ENCODE data around the gene ACOT9. TPM values are rescaled to one million over a fixed set of nuclear protein-coding genes. Genes with fewer than 3 reads are reported as not detected.
"Not testable (repeated sequence)": the region's sequence is repeated elsewhere in the genome, so short reads cannot be mapped to it uniquely, and the experiment has no call there.

ACOT9 gene
- total RNA-seq, 1 experiment from 2014 or later: 75.6 TPM

DNA sequence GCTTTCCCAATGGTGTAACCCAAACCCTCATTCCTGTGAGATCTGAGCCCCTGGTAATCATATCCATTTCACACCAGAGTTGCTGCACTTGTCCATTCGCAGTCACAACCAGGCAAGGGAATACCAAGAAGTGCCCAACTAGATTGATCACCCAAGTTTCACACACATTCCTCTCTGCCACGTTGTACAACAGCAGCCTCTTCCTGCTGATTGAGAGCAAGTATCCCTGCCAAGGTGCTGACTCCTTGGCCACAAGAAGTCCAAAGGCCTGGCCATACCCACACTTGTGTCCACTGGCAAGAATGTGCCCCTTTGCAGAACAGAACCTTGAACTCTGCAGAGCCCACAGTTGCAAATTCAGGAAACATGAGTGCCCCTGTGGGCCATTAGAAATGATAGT, 6.5 kb upstream of the ACOT9 start:
- Histone ChIP-seq H2AFZ (ENCODE audit: low read length) (no peak overlapping the region), H3K4me3 (ENCODE audit: low read length) (no peak overlapping the region), H3K9ac (ENCODE audit: low read length) (no peak overlapping the region), H4K20me1 (ENCODE audit: low read length) (no peaks in the 10 kb centered on the region), H3K79me2 (ENCODE audit: low read length) (no peaks in the 10 kb centered on the region), H3K27me3 (ENCODE audit: low read length) (no peaks in the 10 kb centered on the region), H3K36me3 (ENCODE audit: low read depth, low read length) (no peaks in the 10 kb centered on the region), H3K9me3 (ENCODE audit: low read length) (no peaks in the 10 kb centered on the region), H3K4me2 (ENCODE audit: low read length) (no peak overlapping the region), H3K9me2 (replicated peaks; ENCODE audit: low read length) (no peaks in the 10 kb centered on the region), H3F3A (ENCODE audit: low read length, unreplicated experiment) (no peaks in the 10 kb centered on the region), H3K4me1 (ENCODE audit: insufficient read depth, low read length) (peaks cover 20% of the 10 kb centered on the region), H3K27ac (ENCODE audit: low read length) (no peak overlapping the region)
- TF ChIP-seq EZH2phosphoT487 (IDR thresholded peaks at IDR 0.05; ENCODE audit: borderline replicate concordance, low read length) (no peak), EZH2 (IDR thresholded peaks at IDR 0.05; ENCODE audit: low read length, unreplicated experiment) (no peak)
- TF ChIP-seq, protein P1, sequence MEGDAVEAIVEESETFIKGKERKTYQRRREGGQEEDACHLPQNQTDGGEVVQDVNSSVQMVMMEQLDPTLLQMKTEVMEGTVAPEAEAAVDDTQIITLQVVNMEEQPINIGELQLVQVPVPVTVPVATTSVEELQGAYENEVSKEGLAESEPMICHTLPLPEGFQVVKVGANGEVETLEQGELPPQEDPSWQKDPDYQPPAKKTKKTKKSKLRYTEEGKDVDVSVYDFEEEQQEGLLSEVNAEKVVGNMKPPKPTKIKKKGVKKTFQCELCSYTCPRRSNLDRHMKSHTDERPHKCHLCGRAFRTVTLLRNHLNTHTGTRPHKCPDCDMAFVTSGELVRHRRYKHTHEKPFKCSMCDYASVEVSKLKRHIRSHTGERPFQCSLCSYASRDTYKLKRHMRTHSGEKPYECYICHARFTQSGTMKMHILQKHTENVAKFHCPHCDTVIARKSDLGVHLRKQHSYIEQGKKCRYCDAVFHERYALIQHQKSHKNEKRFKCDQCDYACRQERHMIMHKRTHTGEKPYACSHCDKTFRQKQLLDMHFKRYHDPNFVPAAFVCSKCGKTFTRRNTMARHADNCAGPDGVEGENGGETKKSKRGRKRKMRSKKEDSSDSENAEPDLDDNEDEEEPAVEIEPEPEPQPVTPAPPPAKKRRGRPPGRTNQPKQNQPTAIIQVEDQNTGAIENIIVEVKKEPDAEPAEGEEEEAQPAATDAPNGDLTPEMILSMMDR (conservative IDR thresholded peaks at IDR 0.05; ENCODE audit: low read depth, low read length): no peak
- ChIA-PET POLR2A (ENCODE audit: unreplicated experiment) (no interaction called here), CTCF (no interaction called here)
- BruUV-seq (replicated peaks): no TSS peak
- DNase-seq (no peak), ATAC-seq (no peak)
- intact Hi-C loops (cut with micrococcal nuclease): no loop called here

DNA sequence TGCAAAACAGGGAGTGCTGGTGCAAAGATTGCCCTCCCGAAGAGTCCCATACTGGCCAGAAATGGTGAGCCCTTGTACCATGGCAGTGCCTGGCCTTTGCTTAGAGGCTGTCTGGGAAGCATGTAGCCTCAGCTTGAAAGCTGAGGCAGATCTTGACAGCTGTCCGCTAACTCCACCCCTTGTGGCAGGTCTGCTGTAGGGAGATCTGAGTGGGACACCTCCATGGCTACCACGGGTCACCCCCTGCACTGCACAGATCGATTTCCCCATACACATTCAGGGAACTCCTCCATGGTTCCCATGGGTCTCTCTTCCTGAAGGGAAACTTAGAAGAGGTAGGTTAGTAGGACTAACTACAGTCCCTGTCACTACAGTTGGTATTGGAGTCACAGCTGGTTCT, 6.1 kb upstream of the ACOT9 start:
- Histone ChIP-seq H3K27ac (ENCODE audit: low read length) (no peak overlapping the region), H2AFZ (ENCODE audit: low read length) (no peak overlapping the region), H3K4me1 (ENCODE audit: insufficient read depth, low read length) (peaks cover 16% of the 10 kb centered on the region), H4K20me1 (ENCODE audit: low read length) (no peaks in the 10 kb centered on the region), H3K4me3 (ENCODE audit: low read length) (no peak overlapping the region), H3K9me2 (replicated peaks; ENCODE audit: low read length) (no peaks in the 10 kb centered on the region), H3K9ac (ENCODE audit: low read length) (no peak overlapping the region), H3K4me2 (ENCODE audit: low read length) (no peak overlapping the region), H3K9me3 (ENCODE audit: low read length) (no peaks in the 10 kb centered on the region), H3K36me3 (ENCODE audit: low read depth, low read length) (no peaks in the 10 kb centered on the region), H3K79me2 (ENCODE audit: low read length) (no peaks in the 10 kb centered on the region), H3K27me3 (ENCODE audit: low read length) (no peaks in the 10 kb centered on the region), H3F3A (ENCODE audit: low read length, unreplicated experiment) (no peaks in the 10 kb centered on the region)
- no peak for DNase-seq
- TF ChIP-seq EZH2 (IDR thresholded peaks at IDR 0.05; ENCODE audit: low read length, unreplicated experiment) (no peak), EZH2phosphoT487 (IDR thresholded peaks at IDR 0.05; ENCODE audit: borderline replicate concordance, low read length) (no peak)
- TF ChIP-seq, protein P1 (conservative IDR thresholded peaks at IDR 0.05; ENCODE audit: low read depth, low read length): no peak
- BruUV-seq (replicated peaks): no TSS peak
- ChIA-PET POLR2A (ENCODE audit: unreplicated experiment) (no interaction called here), CTCF (no interaction called here)
- intact Hi-C loops (cut with micrococcal nuclease): no loop called here
- ATAC-seq: no peak

DNA sequence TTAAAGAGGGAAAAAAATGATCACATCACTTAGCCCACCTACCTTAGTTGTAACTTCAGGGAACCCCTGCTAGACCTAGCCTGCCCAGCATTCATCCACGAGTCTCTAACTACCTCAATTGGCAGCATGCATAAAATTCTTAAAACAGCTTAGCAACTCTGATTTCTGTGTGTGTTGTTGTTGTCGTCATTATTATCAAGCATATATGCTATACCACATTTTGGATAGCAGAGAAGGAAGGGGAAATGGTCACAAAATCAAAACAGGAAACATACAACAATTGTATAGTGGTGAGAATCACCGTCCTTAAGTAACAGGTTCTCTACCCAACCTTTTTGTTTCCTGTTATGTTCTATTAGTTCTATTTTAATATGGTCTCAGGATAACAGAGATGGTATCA, 2.7 kb upstream of the ACOT9 start:
- H3K4me2 ChIP-seq (ENCODE audit: low read length): no peak overlapping the region
- ChIA-PET POLR2A (ENCODE audit: unreplicated experiment) (no interaction called here), CTCF (no interaction called here)
- no TSS peak for BruUV-seq (replicated peaks)
- no peak overlapping the region for H3K4me3 ChIP-seq (ENCODE audit: low read length)
- no peaks in the 10 kb centered on the region for H3K27me3 ChIP-seq (ENCODE audit: low read length)
- TF ChIP-seq EZH2 (IDR thresholded peaks at IDR 0.05; ENCODE audit: low read length, unreplicated experiment) (no peak), EZH2phosphoT487 (IDR thresholded peaks at IDR 0.05; ENCODE audit: borderline replicate concordance, low read length) (no peak)
- TF ChIP-seq, protein P1 (conservative IDR thresholded peaks at IDR 0.05; ENCODE audit: low read depth, low read length): no peak
- H3K9me3 ChIP-seq (ENCODE audit: low read length): no peaks in the 10 kb centered on the region
- H3K9me2 ChIP-seq (replicated peaks; ENCODE audit: low read length): no peaks in the 10 kb centered on the region
- DNase-seq: no peak
- H2AFZ ChIP-seq (ENCODE audit: low read length): no peak overlapping the region
- H4K20me1 ChIP-seq (ENCODE audit: low read length): peaks cover 9% of the 10 kb centered on the region; the same call in 1 of the 2 replicates
- no peaks in the 10 kb centered on the region for H3F3A ChIP-seq (ENCODE audit: low read length, unreplicated experiment)
- no peak overlapping the region for H3K27ac ChIP-seq (ENCODE audit: low read length)
- no peaks in the 10 kb centered on the region for H3K36me3 ChIP-seq (ENCODE audit: low read depth, low read length)
- H3K79me2 ChIP-seq (ENCODE audit: low read length): peaks cover 22% of the 10 kb centered on the region
- no peak overlapping the region for H3K9ac ChIP-seq (ENCODE audit: low read length)
- intact Hi-C loops (cut with micrococcal nuclease): no loop called here
- ATAC-seq: no peak
- peaks cover 11% of the 10 kb centered on the region for H3K4me1 ChIP-seq (ENCODE audit: insufficient read depth, low read length)

DNA sequence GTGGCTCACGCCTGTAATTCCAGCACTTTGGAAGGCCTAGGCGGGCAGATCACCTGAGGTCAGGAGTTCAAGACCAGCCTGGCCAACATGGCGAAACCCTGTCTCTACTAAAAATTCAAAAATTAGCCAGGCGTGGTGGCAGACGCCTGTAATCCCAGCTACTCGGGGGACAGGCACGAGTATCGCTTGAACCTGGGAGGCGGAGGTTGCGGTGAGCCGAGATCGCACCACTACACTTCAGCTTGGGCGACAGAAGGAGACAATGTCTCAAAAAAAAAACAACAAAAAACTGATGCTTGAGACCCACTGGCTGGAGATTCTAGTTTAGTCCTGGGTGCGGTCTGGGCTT, 521 bp upstream of the ACOT9 start:
- intact Hi-C loops (cut with micrococcal nuclease): loop anchor here (2.0 kb wide), 2 partner anchors 35 to 159 kb away; no protein-coding TSS in a partner anchor
- peak overlapping the region; percentile 96 for H3K9ac ChIP-seq (ENCODE audit: low read length)
- H2AFZ ChIP-seq (ENCODE audit: low read length): peak overlapping the region; percentile 30; the same call in 1 of the 2 replicates
- not testable (repeated sequence) for H3K9me2 ChIP-seq (replicated peaks; ENCODE audit: low read length); ATAC-seq; H3K27me3 ChIP-seq (ENCODE audit: low read length); H3F3A ChIP-seq (ENCODE audit: low read length, unreplicated experiment); BruUV-seq (replicated peaks); H4K20me1 ChIP-seq (ENCODE audit: low read length); DNase-seq; H3K36me3 ChIP-seq (ENCODE audit: low read depth, low read length); H3K9me3 ChIP-seq (ENCODE audit: low read length)
- ChIA-PET POLR2A (ENCODE audit: unreplicated experiment) (interaction anchor here (0.6 to 1.0 kb wide), 5 partner anchors 9 to 401 kb away, joined by 3 to 7 read pairs (median 4); partner anchors contain the start of gene SAT1), CTCF (interaction anchor here (1.1 kb wide), 1 partner anchor 38 kb away, joined by 5 read pairs; no protein-coding TSS in a partner anchor)
- H3K79me2 ChIP-seq (ENCODE audit: low read length): peaks cover 44% of the 10 kb centered on the region
- peak overlapping the region; percentile 92 for H3K27ac ChIP-seq (ENCODE audit: low read length)
- peak overlapping the region; percentile 20; the same call in 1 of the 2 replicates for H3K4me2 ChIP-seq (ENCODE audit: low read length)
- peak overlapping the region; percentile 96; the same call in 1 of the 2 replicates for H3K4me3 ChIP-seq (ENCODE audit: low read length)
- peaks cover 11% of the 10 kb centered on the region for H3K4me1 ChIP-seq (ENCODE audit: insufficient read depth, low read length)

Data from PC-3 (cell line).